Measurements from ENCODE around the gene COL6A2.
A peak's percentile ranks its signal among the peaks of the same experiment; 100 is the strongest.
"Not testable (repeated sequence)": the region's sequence is repeated elsewhere in the genome, so short reads cannot be mapped to it uniquely, and the experiment has no call there.

The COL6A2 gene

DNA sequence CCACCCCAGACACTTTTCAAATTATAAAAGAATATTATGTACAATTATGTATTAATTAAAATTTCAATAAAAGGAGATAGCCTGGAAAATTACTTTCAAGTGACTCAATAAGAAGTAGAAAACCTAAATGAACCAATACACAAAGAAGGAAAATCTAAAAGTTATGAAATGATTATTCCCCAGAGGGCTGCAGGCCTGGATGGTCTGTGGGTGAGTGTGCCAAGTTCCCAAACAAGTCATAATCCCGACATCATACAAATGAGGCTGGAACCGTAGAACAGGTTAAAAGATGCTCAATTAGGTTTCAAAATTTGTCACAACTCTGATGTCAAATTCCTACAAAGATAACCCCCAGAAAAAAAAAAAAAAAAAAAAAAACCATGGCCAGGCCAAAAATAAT, 73.7 kb downstream of the COL6A2 start:
- Mint-ChIP-seq H3K27me3 (no peaks in the 10 kb centered on the region), H3K4me1 (ENCODE audit: low read depth) (peaks cover 6% of the 10 kb centered on the region), H3K27ac (no peak overlapping the region), H3K9me3 (peaks cover 20% of the 10 kb centered on the region), H3K4me3 (no peak overlapping the region), H3K36me3 (ENCODE audit: low read depth) (peaks cover 4% of the 10 kb centered on the region)
- DNase-seq = no peak

DNA sequence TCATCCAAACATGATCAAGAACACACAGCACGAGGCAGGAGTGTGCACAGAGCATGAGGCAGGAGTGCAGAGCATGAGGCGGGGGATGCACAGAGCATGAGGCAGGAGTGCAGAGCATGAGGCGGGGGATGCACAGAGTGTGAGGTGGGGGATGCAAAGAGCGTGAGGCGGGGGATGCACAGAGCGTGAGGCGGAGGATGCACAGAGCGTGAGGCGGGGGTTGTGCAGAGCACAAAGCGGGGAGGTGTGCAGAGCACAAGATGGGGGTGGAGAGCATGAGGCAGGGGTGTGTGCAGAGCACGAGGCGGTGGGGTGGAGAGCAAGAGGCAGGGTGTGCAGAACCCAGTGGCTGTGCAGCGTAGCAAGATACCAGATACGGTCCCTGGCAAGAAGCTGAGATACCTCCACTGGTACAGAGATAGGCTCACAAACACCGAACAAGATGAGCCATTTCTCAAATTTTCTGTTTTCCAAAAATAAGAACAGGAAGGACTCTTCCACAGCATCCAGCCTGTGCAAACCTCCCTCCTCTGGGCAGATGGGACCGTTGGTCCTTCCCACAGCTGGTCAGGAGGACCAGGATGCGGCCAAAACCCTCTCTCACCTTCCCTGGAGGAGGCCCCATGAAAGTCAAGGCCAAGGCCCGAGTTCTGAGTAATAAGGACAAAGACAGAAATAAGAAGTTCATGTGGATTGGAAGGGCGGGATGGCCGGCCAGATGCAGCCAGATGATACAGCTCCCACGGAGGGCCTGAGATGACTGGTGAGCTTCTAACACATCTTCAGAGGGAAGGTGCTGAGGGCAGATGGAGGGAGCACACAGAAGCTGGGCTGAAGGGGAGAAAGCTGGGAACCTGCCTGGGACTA, 74.3 kb downstream of the COL6A2 start:
- Mint-ChIP-seq H3K9me3 (peaks cover 20% of the 10 kb centered on the region), H3K4me3 (no peak overlapping the region), H3K36me3 (ENCODE audit: low read depth) (peaks cover 4% of the 10 kb centered on the region), H3K27ac (no peak overlapping the region), H3K27me3 (no peaks in the 10 kb centered on the region), H3K4me1 (ENCODE audit: low read depth) (peaks cover 6% of the 10 kb centered on the region)
- DNase-seq = peak; percentile 13

- Mint-ChIP-seq H3K36me3 (ENCODE audit: low read depth) (peaks cover 4% of the 10 kb centered on the region), H3K4me3 (no peak overlapping the region), H3K27me3 (no peaks in the 10 kb centered on the region), H3K4me1 (ENCODE audit: low read depth) (peaks cover 6% of the 10 kb centered on the region), H3K9me3 (peaks cover 23% of the 10 kb centered on the region), H3K27ac (no peak overlapping the region)
- DNase-seq = no peak
These were observed 75.1 kb downstream of the COL6A2 start for GRCh38 chr21:46172863-46173528.

DNA sequence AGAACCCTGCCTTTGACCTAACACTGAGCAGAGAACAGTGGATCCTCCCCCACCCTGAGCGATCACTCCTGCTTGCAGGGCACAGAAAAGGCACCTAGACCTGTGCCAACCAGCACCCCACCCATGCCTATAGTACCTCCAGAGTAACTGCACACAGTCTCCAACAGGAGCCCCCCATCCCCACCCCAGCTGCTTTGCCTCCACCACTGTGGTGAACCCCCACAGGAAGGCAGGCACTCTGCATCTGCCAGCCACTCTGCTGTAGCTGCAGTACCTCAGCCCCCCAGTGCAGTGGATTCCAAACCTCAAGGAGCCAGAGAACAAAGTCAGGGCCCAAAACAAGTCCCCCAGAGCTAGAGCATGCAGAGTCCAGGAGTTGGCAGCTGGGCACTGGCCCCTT, 75.7 kb downstream of the COL6A2 start:
- peaks cover 4% of the 10 kb centered on the region for H3K36me3 Mint-ChIP-seq (ENCODE audit: low read depth)
- no peak overlapping the region for H3K27ac Mint-ChIP-seq
- no peaks in the 10 kb centered on the region for H3K27me3 Mint-ChIP-seq
- peak; percentile 3 for DNase-seq
- no peak overlapping the region for H3K4me3 Mint-ChIP-seq
- peaks cover 23% of the 10 kb centered on the region for H3K9me3 Mint-ChIP-seq
- H3K4me1 Mint-ChIP-seq (ENCODE audit: low read depth) = peaks cover 6% of the 10 kb centered on the region

DNA sequence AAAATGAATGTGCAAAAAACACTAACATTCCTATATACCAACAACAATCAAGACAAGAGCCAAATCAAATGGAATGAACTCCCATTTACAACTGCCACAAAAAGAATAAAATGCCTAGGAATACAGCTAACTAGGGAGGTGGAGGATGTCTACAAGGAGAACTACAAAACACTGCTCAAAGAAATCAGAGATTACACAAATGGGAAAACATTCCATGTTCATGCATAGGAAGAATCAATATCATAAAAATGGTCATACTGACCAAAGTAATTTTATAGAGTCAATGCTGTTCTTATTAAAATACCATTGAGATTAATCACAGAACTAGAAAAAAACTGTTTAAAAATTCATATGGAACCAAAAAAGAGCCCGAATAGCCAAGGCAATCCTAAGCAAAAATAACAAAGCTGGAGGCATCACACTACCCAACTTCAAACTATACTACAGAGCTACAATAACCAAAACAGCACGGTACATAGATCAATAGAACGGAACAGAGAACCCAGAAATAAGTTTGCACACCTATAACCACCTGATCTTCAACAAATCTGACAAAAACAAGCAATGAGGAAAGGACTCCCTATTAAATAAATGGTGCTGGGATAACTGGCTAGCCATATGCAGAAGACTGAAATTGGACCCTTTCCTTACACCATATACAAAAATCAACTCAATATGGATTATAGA, 78.7 kb downstream of the COL6A2 start:
- not testable (repeated sequence) for DNase-seq; H3K4me3 Mint-ChIP-seq; H3K27ac Mint-ChIP-seq; H3K36me3 Mint-ChIP-seq (ENCODE audit: low read depth); H3K27me3 Mint-ChIP-seq; H3K4me1 Mint-ChIP-seq (ENCODE audit: low read depth)
- H3K9me3 Mint-ChIP-seq = peaks cover 23% of the 10 kb centered on the region

DNA sequence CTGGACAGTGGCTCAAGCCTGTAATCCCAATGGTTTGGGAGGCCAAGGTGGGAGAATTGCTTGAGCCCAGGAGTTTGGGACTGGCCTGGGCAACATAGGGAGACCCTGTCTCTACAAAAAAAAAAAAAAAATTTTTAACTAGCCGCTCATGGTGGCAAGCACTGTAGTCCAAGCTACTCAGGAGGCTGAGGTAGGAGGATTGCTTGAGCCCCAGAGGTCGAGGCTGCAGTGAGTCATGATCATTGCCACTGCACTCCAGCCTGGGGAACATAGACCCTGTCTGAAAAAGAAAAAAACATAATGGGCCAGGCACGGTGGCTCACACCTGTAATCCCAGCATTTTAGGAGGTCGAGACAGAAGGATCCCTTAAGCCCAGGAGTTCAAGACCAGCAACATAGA, 81.0 kb downstream of the COL6A2 start:
- no peak overlapping the region for H3K4me3 Mint-ChIP-seq
- no peak for DNase-seq
- H3K27me3 Mint-ChIP-seq = no peaks in the 10 kb centered on the region
- peaks cover 23% of the 10 kb centered on the region for H3K9me3 Mint-ChIP-seq
- peaks cover 2% of the 10 kb centered on the region for H3K4me1 Mint-ChIP-seq (ENCODE audit: low read depth)
- H3K36me3 Mint-ChIP-seq (ENCODE audit: low read depth) = peaks cover 4% of the 10 kb centered on the region
- H3K27ac Mint-ChIP-seq = no peak overlapping the region

Data from activated T-cell treated with anti-CD3 and anti-CD28 coated beads, Interleukin-2, amount 50 U/mL, for 24 hours (primary cell).